ENCODE results near the gene AKR1C1.

AKR1C1 gene

DNA sequence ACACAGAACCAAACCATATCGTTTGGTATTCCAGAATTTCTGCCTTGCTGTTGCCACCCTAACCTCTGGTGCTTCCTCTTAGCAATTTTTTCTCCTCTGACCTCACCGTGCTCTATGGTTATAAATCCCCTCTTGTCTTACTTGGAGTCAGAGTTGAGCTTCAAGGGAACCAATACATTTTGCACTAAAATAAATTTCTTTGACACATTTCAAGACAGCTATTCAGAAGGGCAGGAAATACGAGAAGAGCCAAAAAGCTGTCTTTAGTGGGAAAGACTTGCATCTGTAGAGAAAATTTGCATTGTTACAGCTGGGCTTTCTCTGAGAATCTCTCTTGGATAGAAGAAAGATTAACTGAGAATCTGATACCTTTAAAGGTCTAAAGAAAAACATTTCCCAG lies 54.9 kb downstream of the AKR1C1 start:
- TF ChIP-seq TAF1 (IDR thresholded peaks at IDR 0.05; ENCODE audit: borderline replicate concordance, insufficient read depth, low read length), result no peak
- TF ChIP-seq, protein P1, sequence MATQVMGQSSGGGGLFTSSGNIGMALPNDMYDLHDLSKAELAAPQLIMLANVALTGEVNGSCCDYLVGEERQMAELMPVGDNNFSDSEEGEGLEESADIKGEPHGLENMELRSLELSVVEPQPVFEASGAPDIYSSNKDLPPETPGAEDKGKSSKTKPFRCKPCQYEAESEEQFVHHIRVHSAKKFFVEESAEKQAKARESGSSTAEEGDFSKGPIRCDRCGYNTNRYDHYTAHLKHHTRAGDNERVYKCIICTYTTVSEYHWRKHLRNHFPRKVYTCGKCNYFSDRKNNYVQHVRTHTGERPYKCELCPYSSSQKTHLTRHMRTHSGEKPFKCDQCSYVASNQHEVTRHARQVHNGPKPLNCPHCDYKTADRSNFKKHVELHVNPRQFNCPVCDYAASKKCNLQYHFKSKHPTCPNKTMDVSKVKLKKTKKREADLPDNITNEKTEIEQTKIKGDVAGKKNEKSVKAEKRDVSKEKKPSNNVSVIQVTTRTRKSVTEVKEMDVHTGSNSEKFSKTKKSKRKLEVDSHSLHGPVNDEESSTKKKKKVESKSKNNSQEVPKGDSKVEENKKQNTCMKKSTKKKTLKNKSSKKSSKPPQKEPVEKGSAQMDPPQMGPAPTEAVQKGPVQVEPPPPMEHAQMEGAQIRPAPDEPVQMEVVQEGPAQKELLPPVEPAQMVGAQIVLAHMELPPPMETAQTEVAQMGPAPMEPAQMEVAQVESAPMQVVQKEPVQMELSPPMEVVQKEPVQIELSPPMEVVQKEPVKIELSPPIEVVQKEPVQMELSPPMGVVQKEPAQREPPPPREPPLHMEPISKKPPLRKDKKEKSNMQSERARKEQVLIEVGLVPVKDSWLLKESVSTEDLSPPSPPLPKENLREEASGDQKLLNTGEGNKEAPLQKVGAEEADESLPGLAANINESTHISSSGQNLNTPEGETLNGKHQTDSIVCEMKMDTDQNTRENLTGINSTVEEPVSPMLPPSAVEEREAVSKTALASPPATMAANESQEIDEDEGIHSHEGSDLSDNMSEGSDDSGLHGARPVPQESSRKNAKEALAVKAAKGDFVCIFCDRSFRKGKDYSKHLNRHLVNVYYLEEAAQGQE (IDR thresholded peaks at IDR 0.05; ENCODE audit: insufficient read depth in 1 of 2, low read depth in 2 of 2, low read length in 2 of 2), result no peak
- TF ChIP-seq SIN3A (IDR thresholded peaks at IDR 0.05; ENCODE audit: borderline replicate concordance, insufficient read depth, low read length), result no peak
- no peak for TF ChIP-seq POLR2AphosphoS5 (IDR thresholded peaks at IDR 0.05; ENCODE audit: low read depth, low read length)
- TF ChIP-seq FOXP2 (optimal IDR thresholded peaks at IDR 0.05; ENCODE audit: borderline replicate concordance, extremely low read depth, extremely low read length, insufficient read depth), result no peak

DNA sequence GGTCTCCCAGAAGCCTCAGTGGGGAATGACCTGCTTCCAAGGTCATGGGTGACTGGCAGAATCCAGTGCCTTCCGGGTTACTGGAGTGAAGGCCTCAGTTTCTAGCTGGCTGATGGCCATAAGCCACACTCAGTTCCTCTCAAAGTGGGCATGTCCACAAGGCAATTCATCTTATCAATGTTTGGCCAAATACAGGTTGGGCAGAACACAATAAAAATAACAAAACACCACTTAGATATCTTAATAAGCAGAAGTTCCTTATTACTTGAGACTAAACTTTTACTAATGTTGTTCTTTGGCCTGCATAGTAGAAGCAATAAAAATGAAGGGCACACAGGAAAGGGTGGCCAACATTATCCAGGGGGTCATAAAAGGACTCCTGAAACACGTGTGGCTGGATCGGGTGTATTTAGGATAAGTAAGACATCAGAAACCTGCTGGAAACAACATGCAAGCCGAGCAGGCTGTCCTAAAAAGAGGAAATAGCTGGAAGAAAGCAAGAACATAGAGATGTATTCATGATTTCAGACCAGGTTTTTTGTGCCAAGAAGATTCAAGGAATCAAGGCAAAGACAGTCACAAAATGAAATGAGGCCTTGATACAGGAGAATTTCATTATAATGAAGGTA lies 60.1 kb downstream of the AKR1C1 start:
- TF ChIP-seq SIN3A (IDR thresholded peaks at IDR 0.05; ENCODE audit: borderline replicate concordance, insufficient read depth, low read length) (no peak), FOXP2 (optimal IDR thresholded peaks at IDR 0.05; ENCODE audit: borderline replicate concordance, extremely low read depth, extremely low read length, insufficient read depth) (no peak), TAF1 (IDR thresholded peaks at IDR 0.05; ENCODE audit: borderline replicate concordance, insufficient read depth, low read length) (no peak), POLR2AphosphoS5 (IDR thresholded peaks at IDR 0.05; ENCODE audit: low read depth, low read length) (no peak)
- TF ChIP-seq, protein P1 (IDR thresholded peaks at IDR 0.05; ENCODE audit: insufficient read depth in 1 of 2, low read depth in 2 of 2, low read length in 2 of 2), result no peak

DNA sequence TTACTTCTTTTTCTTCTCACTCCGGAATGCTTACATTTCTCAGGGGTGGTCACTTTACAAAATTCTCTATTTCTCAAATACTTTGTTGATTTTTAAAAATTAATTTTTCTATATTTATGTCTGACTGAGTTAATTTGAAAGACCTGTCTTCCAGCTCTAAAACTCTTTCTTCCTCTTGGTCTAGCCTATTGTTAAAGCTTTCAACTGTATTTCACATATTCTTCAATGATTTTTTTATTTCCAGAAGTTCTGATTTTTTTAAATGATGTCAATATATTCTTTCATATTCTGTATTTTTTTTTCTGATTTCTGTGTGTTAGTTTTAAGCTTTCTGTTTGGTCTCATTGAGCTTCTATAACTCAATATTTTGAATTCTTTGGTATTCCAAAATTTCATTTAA lies 67.8 kb downstream of the AKR1C1 start:
- no peak for TF ChIP-seq FOXP2 (optimal IDR thresholded peaks at IDR 0.05; ENCODE audit: borderline replicate concordance, extremely low read depth, extremely low read length, insufficient read depth)
- TF ChIP-seq, protein P1 (IDR thresholded peaks at IDR 0.05; ENCODE audit: insufficient read depth in 1 of 2, low read depth in 2 of 2, low read length in 2 of 2), result no peak
- no peak for TF ChIP-seq POLR2AphosphoS5 (IDR thresholded peaks at IDR 0.05; ENCODE audit: low read depth, low read length)
- no peak for TF ChIP-seq TAF1 (IDR thresholded peaks at IDR 0.05; ENCODE audit: borderline replicate concordance, insufficient read depth, low read length)
- no peak for TF ChIP-seq SIN3A (IDR thresholded peaks at IDR 0.05; ENCODE audit: borderline replicate concordance, insufficient read depth, low read length)

Measured in PFSK-1 (cell line).